HG03095 (cell line): ENCODE measurements around the gene SRCAP.
A peak's percentile ranks its signal among the peaks of the same experiment; 100 is the strongest.

Experiments
- ATAC-seq: cut with Tn5 transposase; IDR thresholded peaks from one replicate; pipeline ENCODE4 v1.9.1; 2021; ENCODE audit warnings: moderate library complexity; ENCODE audit not compliant: unreplicated experiment

Gene SRCAP

GRCh38 chr16:30698816-30699614 lies at the start of gene SRCAP:
Gene SRCAP (plus strand): TSS chr16:30699171. CDS start chr16:30700825, 1,654 bp downstream.
- ATAC-seq, result peak; percentile 24

DNA sequence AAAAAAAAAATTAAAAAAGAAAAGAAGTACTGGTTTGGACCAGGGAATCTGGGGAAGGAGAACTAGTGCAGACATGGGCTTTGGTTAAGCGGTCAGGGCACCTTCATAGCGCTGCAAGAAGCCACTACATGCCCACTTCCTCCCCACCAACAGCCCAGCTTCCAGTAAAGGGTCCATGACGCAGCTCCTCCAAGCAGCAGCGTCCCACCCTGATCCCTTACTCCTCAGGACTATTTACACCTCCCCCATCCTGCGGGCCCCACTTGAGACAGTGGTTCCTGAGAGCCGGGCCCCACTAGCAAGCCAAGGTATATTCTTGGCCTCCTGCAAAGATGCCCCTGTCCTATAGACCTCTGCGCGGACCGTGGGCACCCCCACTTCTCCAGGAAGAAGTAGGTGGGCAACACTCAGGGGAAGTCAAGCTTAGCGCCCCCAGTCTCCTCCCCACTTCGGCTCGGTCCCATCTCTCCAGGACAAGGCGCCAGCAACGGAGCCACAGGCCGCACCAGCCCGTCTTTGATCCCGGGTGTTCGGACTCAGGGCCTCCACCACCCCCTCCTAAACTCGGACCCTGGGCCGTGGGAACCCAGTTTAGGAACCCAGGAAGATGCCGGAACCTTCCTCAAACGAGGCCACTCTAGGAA lies 49.1 kb upstream of the SRCAP start:
- ATAC-seq, result no peak

DNA sequence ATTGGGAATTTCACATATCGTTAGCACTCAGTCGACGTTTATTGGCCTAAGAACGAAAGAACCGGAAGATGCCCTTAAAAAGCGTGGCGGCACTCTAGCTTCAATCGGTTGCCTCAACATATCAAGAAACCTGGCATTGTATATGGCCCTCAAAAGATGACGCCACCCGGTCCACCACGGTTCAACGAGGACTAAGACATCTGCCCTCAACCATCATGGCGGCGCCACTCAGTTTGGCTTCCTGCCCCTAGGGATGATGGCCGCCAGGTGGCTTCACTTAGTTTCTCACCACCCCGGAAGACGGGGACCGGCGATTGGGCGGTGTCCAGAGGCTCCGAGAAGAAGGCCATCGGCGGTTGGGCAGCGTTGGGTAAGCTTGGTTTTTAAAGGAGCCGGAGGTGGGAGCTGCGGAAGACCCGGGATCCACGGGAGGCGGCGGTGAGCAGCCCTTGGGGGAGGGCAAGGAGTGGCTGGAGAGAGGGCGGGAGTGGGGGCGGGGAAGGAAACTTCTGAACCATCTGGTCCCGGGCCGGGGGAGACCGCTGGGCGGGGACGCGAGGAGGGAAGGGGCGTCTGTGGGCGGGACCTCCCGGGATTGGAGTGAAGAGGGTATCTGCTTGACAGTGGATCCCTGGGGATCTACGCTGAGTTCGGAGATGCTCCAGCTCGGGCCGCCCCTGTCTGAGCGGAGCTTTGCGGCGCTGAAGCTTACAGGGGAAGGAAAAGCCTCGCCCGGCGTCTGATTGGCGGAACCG lies 48.4 kb upstream of the SRCAP start, which contains the start of gene PRR14:
PRR14 (plus strand) TSS at position 592 of the 755 bp plus-strand sequence. CDS start 686 bp downstream, outside the sequence.
- ATAC-seq, result peak; percentile 67

DNA sequence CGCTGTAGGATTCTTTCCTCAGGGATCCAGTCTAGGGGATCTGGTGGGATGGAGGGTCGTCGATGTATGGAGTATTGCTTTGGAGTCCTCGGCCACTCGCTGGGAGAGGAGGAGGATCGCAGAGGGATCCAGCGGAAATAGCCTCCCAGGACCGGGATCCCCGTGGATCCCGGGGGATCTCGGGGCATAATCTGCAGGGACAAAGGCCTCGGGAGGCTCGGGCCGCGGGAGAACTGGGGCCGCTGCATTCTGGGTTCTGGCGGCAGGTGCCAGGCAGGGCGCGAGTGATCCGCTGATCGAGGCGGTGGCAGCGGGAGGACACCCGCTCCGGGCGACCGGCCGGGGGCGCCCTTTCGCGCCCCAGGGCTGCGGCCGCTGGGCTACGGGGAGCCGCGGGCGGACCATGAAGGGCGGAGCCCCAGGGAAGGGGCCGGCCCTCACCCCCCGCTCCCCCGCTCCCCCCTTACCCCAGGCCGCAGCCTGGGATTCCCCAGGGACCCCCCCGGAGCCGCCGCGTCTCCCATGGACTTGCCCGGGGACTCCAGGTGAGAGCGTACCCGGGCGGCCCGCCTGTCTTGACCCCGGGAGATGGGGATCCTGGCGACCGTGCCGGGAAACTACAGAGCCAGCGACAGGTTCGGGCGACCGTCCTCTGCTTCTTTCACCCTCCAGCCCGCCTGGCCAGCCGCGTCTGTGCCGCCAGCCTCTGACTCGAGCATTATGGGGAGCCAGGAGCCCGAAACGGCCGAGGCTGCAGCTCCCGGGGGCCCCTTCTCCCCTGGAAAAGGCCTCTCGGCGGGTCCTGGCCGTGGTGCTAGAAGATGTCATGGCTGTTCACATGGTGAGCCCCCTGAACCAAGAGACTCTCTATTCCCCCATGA lies 47.6 kb upstream of the SRCAP start:
- peak; percentile 40 for ATAC-seq

GRCh38 chr16:30652005-30652296 lies 47.0 kb upstream of the SRCAP start:
- ATAC-seq, result no peak

DNA sequence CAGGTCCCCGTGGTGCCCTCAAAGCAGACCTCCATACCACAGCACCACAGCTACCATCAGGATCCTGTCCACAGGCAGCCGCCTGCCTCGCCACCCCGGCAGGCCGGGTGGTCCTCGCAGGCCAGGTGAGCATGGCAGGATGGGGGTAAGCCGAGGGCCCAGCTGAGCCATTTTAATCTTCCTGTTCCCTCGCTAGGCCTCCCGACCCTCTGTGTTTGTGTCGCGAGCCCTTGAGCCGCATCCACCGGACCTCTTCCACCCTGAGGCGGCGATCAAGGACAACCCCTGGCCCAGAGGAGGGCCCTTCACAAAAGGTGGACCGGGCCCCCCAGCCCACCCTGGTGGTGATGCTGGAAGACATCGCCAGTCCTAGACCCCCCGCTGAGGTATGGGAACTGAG lies 46.3 kb upstream of the SRCAP start:
- ATAC-seq, result no peak

- no peak for ATAC-seq
Measured at GRCh38 chr16:30654856-30655255, 44.1 kb upstream of the SRCAP start.

DNA sequence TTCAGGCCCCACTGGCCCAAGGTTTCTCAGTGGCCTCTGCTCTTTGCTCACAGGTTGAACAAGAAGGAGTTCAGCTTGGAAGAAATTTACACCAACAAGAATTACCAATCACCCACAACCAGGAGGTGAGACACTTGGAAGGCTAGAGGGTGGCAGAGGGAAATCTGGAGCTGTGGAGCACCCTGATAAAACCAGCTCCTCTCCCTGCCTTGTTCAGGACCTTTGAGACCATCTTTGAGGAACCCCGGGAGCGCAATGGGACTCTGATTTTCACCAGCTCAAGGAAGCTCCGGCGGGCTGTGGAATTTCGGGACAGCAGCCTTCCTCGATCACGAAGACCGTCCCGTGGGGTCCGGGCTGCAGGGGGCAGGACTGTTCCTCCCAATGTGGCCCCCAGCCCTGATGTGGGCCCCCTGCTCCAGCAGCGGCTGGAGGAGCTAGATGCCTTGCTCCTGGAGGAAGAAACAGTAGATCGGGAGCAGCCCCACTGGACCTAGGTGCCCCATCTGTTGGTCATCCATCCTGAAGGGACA lies 43.1 kb upstream of the SRCAP start:
- ATAC-seq, result no peak

DNA sequence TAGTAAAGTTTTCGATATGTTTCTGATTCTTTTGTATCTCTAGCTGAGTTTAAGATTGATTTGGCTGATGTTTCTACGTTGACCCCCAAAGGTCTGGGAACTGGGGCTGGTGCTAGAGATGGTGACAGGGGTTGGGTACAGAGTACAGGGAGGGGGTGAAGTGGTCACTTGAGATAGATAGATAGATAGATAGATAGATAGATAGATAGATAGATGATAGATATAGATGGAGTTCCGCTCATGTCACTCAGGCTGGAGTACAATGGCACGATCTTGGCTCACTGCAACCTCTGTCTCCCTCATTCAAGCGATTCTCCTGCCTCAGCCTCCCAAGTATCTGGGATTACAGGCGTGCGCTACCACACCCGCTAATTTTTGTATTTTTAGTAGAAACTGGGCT lies 42.6 kb upstream of the SRCAP start:
- ATAC-seq, result no peak

DNA sequence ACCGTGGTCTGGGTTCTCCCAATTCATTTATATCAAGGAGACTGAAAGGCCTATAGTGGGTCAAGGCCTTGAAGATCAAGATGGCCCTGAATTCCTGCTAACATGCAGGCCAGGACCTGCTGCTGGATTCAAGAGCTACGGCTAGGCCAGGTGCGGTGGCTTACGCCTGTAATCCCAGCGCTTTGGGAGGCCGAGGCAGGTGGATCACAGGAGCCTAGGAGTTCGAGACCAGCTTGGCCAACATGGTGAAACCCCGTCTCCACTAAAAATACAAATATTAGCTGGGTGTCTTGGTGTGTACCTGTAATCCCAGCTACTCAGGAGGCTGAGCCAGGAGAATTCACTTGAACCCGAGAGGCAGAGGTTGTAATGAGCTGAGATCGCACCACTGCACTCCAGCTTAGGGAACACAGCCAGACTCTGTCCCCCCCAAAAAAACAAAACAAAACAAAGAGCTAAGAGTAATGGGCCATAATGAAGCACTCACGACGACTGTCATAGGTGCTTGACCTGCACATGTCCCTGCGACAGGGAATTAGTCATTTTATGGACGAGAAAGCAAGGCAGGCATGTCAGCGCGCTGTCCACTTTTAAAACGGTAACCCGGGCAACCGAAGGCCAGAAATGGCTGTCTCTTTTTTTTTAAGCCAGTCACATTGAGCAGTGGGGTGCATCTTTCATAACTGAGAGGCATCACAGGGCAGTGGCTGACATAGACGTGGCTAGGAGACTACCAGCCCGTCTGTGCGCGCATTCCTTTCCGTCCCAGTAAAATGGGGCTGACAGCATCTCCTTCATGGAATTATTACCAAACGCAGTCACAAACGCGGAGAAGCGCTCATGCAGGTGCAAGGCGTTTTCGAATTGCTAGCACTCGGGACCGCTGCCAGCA lies 41.8 kb upstream of the SRCAP start:
- ATAC-seq, result no peak

- ATAC-seq, result peak; percentile 67
Measured at GRCh38 chr16:30657866-30658730, 40.9 kb upstream of the SRCAP start, which contains the start of gene FBRS. Gene FBRS (plus strand): TSS chr16:30658431. CDS start chr16:30659519, 1,088 bp downstream.

DNA sequence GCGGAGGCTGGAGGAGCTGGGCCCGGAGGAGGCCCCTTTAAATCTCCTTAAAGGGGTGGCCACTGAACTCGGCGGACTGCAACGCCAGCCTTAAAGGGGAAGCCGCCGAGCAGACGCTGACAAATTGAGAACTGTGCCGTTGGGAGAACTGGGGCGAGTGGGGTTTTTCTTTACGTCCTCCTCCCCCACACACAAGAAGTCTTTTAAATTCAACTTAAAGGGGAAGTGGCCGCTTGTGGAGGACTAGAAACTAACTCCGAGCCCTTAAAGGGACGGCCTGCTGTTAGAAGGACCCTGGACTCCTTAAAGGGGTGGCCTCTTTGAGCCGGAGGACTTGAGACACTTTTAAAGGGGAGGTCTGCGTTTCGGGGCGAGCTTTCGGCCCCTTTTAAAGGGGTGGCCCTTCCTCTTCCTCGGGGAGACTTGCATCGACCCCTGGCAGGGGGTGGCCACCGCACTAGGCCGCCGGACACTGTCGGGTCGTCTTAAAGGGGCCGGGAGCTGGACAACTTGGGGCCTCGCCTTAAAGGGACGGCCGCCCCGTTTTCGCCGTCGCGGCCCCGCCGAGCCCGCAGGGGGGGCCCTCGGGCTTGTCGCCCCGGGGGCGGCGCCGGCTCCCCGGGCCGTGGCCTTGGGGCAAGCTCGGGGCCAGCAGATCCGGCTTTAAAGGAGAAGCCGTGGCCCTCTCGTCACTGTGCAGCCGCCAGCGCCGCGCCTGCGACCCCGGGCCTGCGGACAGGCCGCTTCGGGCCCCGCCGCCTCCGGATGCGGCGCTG lies 40.1 kb upstream of the SRCAP start:
- ATAC-seq, result peak; percentile 40

- no peak for ATAC-seq
Measured at GRCh38 chr16:30659507-30660423, 39.2 kb upstream of the SRCAP start.

- no peak for ATAC-seq
Measured at GRCh38 chr16:30660424-30661261, 38.3 kb upstream of the SRCAP start.

DNA sequence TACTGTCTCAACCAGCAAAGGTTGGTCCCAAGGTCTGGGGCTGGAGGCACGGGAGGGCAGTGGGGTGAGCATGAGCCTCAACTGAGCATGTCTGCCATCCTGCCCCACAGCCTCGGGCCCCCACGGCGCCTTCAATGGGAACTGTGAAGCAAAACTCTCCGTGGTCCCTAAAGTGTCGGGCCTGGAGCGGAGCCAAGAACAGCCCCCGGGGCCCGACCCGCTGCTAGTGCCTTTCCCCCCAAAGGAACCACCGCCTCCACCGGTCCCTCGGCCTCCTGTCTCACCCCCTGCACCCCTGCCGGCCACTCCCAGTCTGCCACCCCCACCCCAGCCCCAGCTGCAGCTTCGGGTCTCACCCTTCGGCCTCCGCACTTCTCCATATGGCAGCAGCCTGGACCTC lies 36.5 kb upstream of the SRCAP start:
- ATAC-seq, result no peak

DNA sequence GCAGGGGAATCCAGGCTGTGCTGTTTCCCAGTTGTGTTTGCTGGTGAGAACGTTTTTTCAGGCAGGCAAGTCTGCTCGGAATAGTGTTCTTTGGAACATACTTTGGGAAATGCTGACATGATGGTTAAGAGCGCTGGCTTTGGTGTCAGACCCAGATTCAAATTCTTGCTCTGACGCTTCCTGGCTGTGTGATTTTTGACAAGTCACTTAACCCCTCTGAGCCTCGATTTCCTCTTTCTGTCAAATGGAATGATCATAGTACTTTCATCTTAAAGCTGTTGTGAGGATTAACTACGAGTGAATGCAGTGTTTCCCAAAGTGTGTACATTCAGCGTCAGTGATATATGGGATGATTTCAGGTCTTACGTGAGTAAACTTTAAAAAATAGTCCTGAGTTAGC lies 35.9 kb upstream of the SRCAP start:
- no peak for ATAC-seq
